Hepatocyte (in vitro differentiated cells): ENCODE results near the gene STARD10.

ENCODE experiments used
- EZH2phosphoT487 ChIP-seq: fragments of 200-600 bp; sonication (generic); IDR thresholded peaks from one replicate; pipeline ENCODE4 v1.6.1; 2018; ENCODE audit warnings: antibody characterized with exemption, mild to moderate bottlenecking, low read depth, moderate library complexity; ENCODE audit not compliant: unreplicated experiment, severe bottlenecking
- TF ChIP-seq, protein P1 (sequence below): fragments of 200-600 bp; sonication (generic); IDR thresholded peaks from 2 replicates; pipeline ENCODE4 v1.5.1; 2016; ENCODE audit warnings: antibody characterized with exemption, mild to moderate bottlenecking; ENCODE audit not compliant: poor library complexity

GRCh38 chr11:72745925-72746550 lies 47.8 kb downstream of the STARD10 start:
- TF ChIP-seq, protein P1, sequence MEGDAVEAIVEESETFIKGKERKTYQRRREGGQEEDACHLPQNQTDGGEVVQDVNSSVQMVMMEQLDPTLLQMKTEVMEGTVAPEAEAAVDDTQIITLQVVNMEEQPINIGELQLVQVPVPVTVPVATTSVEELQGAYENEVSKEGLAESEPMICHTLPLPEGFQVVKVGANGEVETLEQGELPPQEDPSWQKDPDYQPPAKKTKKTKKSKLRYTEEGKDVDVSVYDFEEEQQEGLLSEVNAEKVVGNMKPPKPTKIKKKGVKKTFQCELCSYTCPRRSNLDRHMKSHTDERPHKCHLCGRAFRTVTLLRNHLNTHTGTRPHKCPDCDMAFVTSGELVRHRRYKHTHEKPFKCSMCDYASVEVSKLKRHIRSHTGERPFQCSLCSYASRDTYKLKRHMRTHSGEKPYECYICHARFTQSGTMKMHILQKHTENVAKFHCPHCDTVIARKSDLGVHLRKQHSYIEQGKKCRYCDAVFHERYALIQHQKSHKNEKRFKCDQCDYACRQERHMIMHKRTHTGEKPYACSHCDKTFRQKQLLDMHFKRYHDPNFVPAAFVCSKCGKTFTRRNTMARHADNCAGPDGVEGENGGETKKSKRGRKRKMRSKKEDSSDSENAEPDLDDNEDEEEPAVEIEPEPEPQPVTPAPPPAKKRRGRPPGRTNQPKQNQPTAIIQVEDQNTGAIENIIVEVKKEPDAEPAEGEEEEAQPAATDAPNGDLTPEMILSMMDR: no peak
- TF ChIP-seq EZH2phosphoT487: no peak
